ENCODE measurements around the gene CAPN5. TPM values are rescaled to one million over a fixed set of nuclear protein-coding genes. Genes with fewer than 3 reads are reported as not detected.

CAPN5 gene
- total RNA-seq, 1 donor from 2014 or later: 7.4 TPM

- Mint-ChIP-seq H3K27me3 (ENCODE audit: insufficient read depth, low read depth) (peaks cover 8% of the 10 kb centered on the region), H3K9me3 (no peaks in the 10 kb centered on the region), H3K4me1 (peaks cover 36% of the 10 kb centered on the region), H3K36me3 (no peaks in the 10 kb centered on the region), H3K27ac (peak overlapping the region; percentile 58), H3K4me3 (peak overlapping the region; percentile 71)
- Histone ChIP-seq H3K27me3 (peaks cover 4% of the 10 kb centered on the region), H4K20me1 (ENCODE audit: low read depth) (no peaks in the 10 kb centered on the region), H3K36me3 (no peaks in the 10 kb centered on the region), H3K79me2 (ENCODE audit: low read depth) (no peaks in the 10 kb centered on the region), H3K27ac (no peak overlapping the region), H3K9me3 (ENCODE audit: low read depth) (no peaks in the 10 kb centered on the region), H3K4me3 (peak overlapping the region; percentile 36), H2AFZ (replicated peaks) (peak overlapping the region; percentile 82), H3K4me2 (peak overlapping the region; percentile 77), H3F3A (ENCODE audit: low read depth) (peaks cover 22% of the 10 kb centered on the region), H3K4me1 (peaks cover 33% of the 10 kb centered on the region), H3K9ac (no peak overlapping the region)
- peak; percentile 89 for DNase-seq (ENCODE audit: low spot score)
- TF ChIP-seq EZH2 (IDR thresholded peaks at IDR 0.05) (no peak), EZH2phosphoT487 (IDR thresholded peaks at IDR 0.05) (no peak), CTCF (IDR thresholded peaks at IDR 0.05) (no peak)
Measured at GRCh38 chr11:77147668-77148321, 81.0 kb downstream of the CAPN5 start.

- no peaks in the 10 kb centered on the region for H3K9me3 Mint-ChIP-seq
- peaks cover 39% of the 10 kb centered on the region for H3K4me1 Mint-ChIP-seq
- H3K27ac ChIP-seq: no peak overlapping the region
- no peak overlapping the region for H3K4me3 Mint-ChIP-seq
- H3K4me3 ChIP-seq: no peak overlapping the region
- TF ChIP-seq EZH2phosphoT487 (IDR thresholded peaks at IDR 0.05): no peak
- TF ChIP-seq CTCF (IDR thresholded peaks at IDR 0.05): no peak
- no peak for TF ChIP-seq EZH2 (IDR thresholded peaks at IDR 0.05)
- no peaks in the 10 kb centered on the region for H3K79me2 ChIP-seq (ENCODE audit: low read depth)
- H3K4me1 ChIP-seq: peaks cover 33% of the 10 kb centered on the region
- no peaks in the 10 kb centered on the region for H3K36me3 Mint-ChIP-seq
- no peaks in the 10 kb centered on the region for H4K20me1 ChIP-seq (ENCODE audit: low read depth)
- peaks cover 10% of the 10 kb centered on the region for H3K27me3 Mint-ChIP-seq (ENCODE audit: insufficient read depth, low read depth)
- H3K36me3 ChIP-seq: no peaks in the 10 kb centered on the region
- no peak for DNase-seq (ENCODE audit: low spot score)
- no peak overlapping the region for H2AFZ ChIP-seq (replicated peaks)
- no peak overlapping the region for H3K27ac Mint-ChIP-seq
- H3K27me3 ChIP-seq: peaks cover 4% of the 10 kb centered on the region
- H3K9ac ChIP-seq: no peak overlapping the region
- no peaks in the 10 kb centered on the region for H3K9me3 ChIP-seq (ENCODE audit: low read depth)
- H3K4me2 ChIP-seq: no peak overlapping the region
- peaks cover 22% of the 10 kb centered on the region for H3F3A ChIP-seq (ENCODE audit: low read depth)
Measured at GRCh38 chr11:77148963-77149715, 82.4 kb downstream of the CAPN5 start.

- H3K9ac ChIP-seq: no peak overlapping the region
- Mint-ChIP-seq H3K27ac (no peak overlapping the region), H3K36me3 (no peaks in the 10 kb centered on the region), H3K27me3 (ENCODE audit: insufficient read depth, low read depth) (peaks cover 10% of the 10 kb centered on the region), H3K9me3 (no peaks in the 10 kb centered on the region), H3K4me3 (no peak overlapping the region), H3K4me1 (peaks cover 38% of the 10 kb centered on the region)
- no peak for TF ChIP-seq EZH2 (IDR thresholded peaks at IDR 0.05)
- no peak for TF ChIP-seq EZH2phosphoT487 (IDR thresholded peaks at IDR 0.05)
- no peak for TF ChIP-seq CTCF (IDR thresholded peaks at IDR 0.05)
- H3K79me2 ChIP-seq (ENCODE audit: low read depth): no peaks in the 10 kb centered on the region
- no peak for DNase-seq (ENCODE audit: low spot score)
- peaks cover 4% of the 10 kb centered on the region for H3K27me3 ChIP-seq
- peaks cover 33% of the 10 kb centered on the region for H3K4me1 ChIP-seq
- H3K9me3 ChIP-seq (ENCODE audit: low read depth): no peaks in the 10 kb centered on the region
- H3K36me3 ChIP-seq: no peaks in the 10 kb centered on the region
- peak overlapping the region; percentile 68 for H2AFZ ChIP-seq (replicated peaks)
- no peak overlapping the region for H3K27ac ChIP-seq
- no peak overlapping the region for H3K4me3 ChIP-seq
- no peaks in the 10 kb centered on the region for H4K20me1 ChIP-seq (ENCODE audit: low read depth)
- H3K4me2 ChIP-seq: no peak overlapping the region
- peaks cover 22% of the 10 kb centered on the region for H3F3A ChIP-seq (ENCODE audit: low read depth)
Measured at GRCh38 chr11:77149716-77150392, 83.1 kb downstream of the CAPN5 start.

Data from neural progenitor cell (in vitro differentiated cells).